GM12892 (cell line): ENCODE results near the gene OCA2.

Source experiments
- POLR2A ChIP-seq: IDR thresholded peaks from 2 replicates; pipeline ENCODE4 v1.6.1; 2011; ENCODE audit warnings: low read depth, low read length, control low read depth
- POLR2AphosphoS5 ChIP-seq: IDR thresholded peaks from 2 replicates; pipeline ENCODE4 v1.6.1; 2011; ENCODE audit warnings: low read depth, low read length, control low read depth
- TAF1 ChIP-seq: IDR thresholded peaks from 2 replicates; pipeline ENCODE4 v1.6.1; 2011; ENCODE audit warnings: low read depth, mild to moderate bottlenecking, control low read depth, low read length, borderline replicate concordance

DNA sequence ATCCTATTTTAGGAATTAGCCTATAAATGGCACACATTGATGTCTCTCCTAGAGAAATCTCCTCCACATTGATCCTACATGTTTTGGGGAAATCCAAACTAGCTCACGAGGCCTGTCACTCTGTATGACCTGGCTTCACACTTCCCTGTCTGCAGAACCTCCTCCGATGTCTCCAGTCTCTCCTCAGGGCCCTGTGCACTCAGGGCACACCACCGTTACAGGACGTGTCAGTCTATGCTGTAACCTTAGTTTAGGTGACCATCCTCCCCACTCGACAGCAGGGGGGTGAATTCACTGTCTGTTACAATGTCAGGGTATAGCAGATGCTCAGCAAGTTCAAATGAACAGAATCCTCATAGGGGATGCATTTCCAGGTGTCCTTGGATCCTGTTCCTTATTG is 249.1 kb downstream of the OCA2 start:
- TF ChIP-seq POLR2A (no peak), POLR2AphosphoS5 (no peak), TAF1 (no peak)
